Activated naive CD8-positive, alpha-beta T cell treated with anti-CD3 and anti-CD28 coated beads, Interleukin-2, amount 50 U/mL, for 24 hours (primary cell): ENCODE results near the gene ACSF2.
A peak's percentile ranks its signal among the peaks of the same experiment; 100 is the strongest.

Source experiments
- ATAC-seq: fragments of 150-1000 bp; cut with Tn5 transposase; one replicate; pipeline ENCODE4 v1.10.0; 2021
- DNase-seq: peaks from one replicate; pipeline ENCODE4 v3.0.0; 2021
- H3K27ac Mint-ChIP-seq: one replicate; pipeline ENCODE4 v1.8.0; 2021; ENCODE audit warnings: mild to moderate bottlenecking, mixed read lengths
- H3K27me3 Mint-ChIP-seq: one replicate; pipeline ENCODE4 v1.8.0; 2021; ENCODE audit warnings: mixed read lengths
- H3K36me3 Mint-ChIP-seq: one replicate; pipeline ENCODE4 v1.8.0; 2021; ENCODE audit warnings: low read depth, mixed read lengths
- H3K4me1 Mint-ChIP-seq: one replicate; pipeline ENCODE4 v1.8.0; 2021; ENCODE audit warnings: mixed read lengths
- H3K4me3 Mint-ChIP-seq: one replicate; pipeline ENCODE4 v1.8.0; 2021; ENCODE audit warnings: mild to moderate bottlenecking, moderate library complexity, mixed read lengths
- H3K9me3 Mint-ChIP-seq: one replicate; pipeline ENCODE4 v1.8.0; 2021; ENCODE audit warnings: mixed read lengths

The ACSF2 gene

DNA sequence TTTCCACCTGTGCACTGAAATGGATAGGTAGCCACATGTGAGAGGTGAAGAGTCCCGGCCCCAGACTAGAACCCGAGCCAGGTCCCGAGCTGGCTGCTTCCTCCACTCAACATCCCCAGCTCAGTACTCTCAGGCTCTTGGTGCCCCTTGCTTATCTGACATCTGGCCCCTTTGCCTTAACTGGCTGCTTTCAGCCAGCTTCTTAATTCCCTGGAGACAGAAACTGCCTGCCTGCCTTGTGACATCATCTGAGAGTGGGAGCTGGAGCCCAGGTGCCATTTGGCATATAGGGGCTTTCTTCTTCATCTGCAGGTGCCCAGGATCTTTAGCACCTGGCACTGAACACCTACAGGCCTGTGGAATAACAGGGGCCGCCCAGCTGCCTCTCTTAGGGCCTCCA is 33.7 kb downstream of the ACSF2 start:
- H3K4me1 Mint-ChIP-seq = no peaks in the 10 kb centered on the region
- H3K36me3 Mint-ChIP-seq = no peaks in the 10 kb centered on the region
- no peak for DNase-seq
- H3K27ac Mint-ChIP-seq = no peak overlapping the region
- H3K4me3 Mint-ChIP-seq = no peak overlapping the region
- no peak for ATAC-seq
- H3K9me3 Mint-ChIP-seq = no peaks in the 10 kb centered on the region
- H3K27me3 Mint-ChIP-seq = no peaks in the 10 kb centered on the region

DNA sequence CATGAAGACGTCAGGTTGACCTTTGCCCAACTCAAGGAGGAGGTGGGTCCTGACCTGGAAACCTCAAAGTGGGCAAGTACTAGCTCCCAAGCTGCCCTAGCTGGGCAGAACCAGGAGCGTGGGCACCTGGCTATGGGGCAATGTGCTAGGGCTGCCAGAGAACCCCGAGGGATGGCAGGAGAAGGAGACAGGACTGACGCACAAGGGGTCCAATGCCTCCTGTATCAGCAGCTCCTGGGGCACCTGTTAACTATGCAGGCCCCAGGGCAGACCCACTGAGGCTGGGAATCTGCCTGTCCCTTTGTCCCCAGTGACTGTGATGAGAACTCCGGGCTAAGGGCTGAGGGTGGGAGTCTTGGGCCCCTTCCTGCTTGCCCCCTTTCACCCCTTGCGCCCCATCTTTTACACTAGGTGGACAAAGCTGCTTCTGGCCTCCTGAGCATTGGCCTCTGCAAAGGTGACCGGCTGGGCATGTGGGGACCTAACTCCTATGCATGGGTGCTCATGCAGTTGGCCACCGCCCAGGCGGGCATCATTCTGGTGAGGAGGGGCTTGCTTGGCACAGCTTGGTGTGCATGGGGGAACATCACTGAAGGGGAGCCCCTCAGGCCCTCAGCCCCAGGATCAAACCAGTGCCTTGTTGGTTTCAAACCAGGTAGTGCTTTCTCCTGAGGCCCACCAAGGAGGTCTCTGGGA is 35.0 kb downstream of the ACSF2 start:
- Mint-ChIP-seq H3K27me3 (no peaks in the 10 kb centered on the region), H3K27ac (no peak overlapping the region), H3K36me3 (no peaks in the 10 kb centered on the region), H3K9me3 (no peaks in the 10 kb centered on the region), H3K4me1 (no peaks in the 10 kb centered on the region), H3K4me3 (no peak overlapping the region)
- ATAC-seq = no peak
- DNase-seq = no peak

GRCh38 chr17:50461550-50462132 is 35.6 kb downstream of the ACSF2 start:
- H3K4me1 Mint-ChIP-seq = no peaks in the 10 kb centered on the region
- H3K9me3 Mint-ChIP-seq = no peaks in the 10 kb centered on the region
- DNase-seq (no peak), ATAC-seq (no peak)
- H3K4me3 Mint-ChIP-seq = no peak overlapping the region
- no peak overlapping the region for H3K27ac Mint-ChIP-seq
- H3K36me3 Mint-ChIP-seq = no peaks in the 10 kb centered on the region
- no peaks in the 10 kb centered on the region for H3K27me3 Mint-ChIP-seq

GRCh38 chr17:50462446-50462845 is 36.4 kb downstream of the ACSF2 start:
- no peaks in the 10 kb centered on the region for H3K4me1 Mint-ChIP-seq
- ATAC-seq (no peak), DNase-seq (no peak)
- H3K36me3 Mint-ChIP-seq = no peaks in the 10 kb centered on the region
- peaks cover 6% of the 10 kb centered on the region for H3K27me3 Mint-ChIP-seq
- no peak overlapping the region for H3K27ac Mint-ChIP-seq
- no peak overlapping the region for H3K4me3 Mint-ChIP-seq
- H3K9me3 Mint-ChIP-seq = no peaks in the 10 kb centered on the region

- H3K36me3 Mint-ChIP-seq = no peaks in the 10 kb centered on the region
- no peak for DNase-seq
- H3K4me1 Mint-ChIP-seq = peaks cover 2% of the 10 kb centered on the region
- no peak overlapping the region for H3K4me3 Mint-ChIP-seq
- ATAC-seq = no peak
- H3K27ac Mint-ChIP-seq = no peak overlapping the region
- H3K9me3 Mint-ChIP-seq = no peaks in the 10 kb centered on the region
- H3K27me3 Mint-ChIP-seq = peaks cover 17% of the 10 kb centered on the region
These were observed 38.1 kb downstream of the ACSF2 start for GRCh38 chr17:50464121-50464520.

- Mint-ChIP-seq H3K27me3 (peaks cover 20% of the 10 kb centered on the region), H3K27ac (no peak overlapping the region), H3K9me3 (no peaks in the 10 kb centered on the region), H3K4me1 (peaks cover 2% of the 10 kb centered on the region), H3K4me3 (no peak overlapping the region), H3K36me3 (no peaks in the 10 kb centered on the region)
- DNase-seq (no peak), ATAC-seq (no peak)
These were observed 38.7 kb downstream of the ACSF2 start for GRCh38 chr17:50464736-50465135.

DNA sequence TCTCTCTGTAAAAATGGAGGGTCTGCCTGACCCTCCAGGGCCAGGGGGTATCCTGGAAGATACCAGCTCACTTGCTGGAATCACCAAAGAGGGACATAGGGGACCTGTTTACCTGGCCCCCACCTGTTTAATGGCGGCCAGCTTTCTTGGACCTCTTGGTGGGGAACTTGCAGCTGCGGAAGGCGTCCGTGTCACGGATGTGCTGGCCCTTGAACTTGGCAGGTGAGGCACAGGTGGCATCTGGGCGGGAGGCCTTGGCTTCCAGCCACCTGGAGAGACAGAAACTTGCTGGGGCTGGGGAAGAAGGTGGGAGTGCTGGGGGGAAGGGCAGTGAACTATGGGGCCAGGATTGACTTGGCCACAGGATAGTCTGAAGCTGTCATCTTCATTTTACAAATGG is 39.2 kb downstream of the ACSF2 start:
- ATAC-seq = no peak
- DNase-seq = no peak
- Mint-ChIP-seq H3K36me3 (no peaks in the 10 kb centered on the region), H3K4me3 (no peak overlapping the region), H3K27me3 (peaks cover 22% of the 10 kb centered on the region), H3K9me3 (no peaks in the 10 kb centered on the region), H3K27ac (no peak overlapping the region), H3K4me1 (peaks cover 2% of the 10 kb centered on the region)

GRCh38 chr17:50465635-50466034 is 39.6 kb downstream of the ACSF2 start:
- DNase-seq (no peak), ATAC-seq (no peak)
- no peaks in the 10 kb centered on the region for H3K36me3 Mint-ChIP-seq
- H3K9me3 Mint-ChIP-seq = no peaks in the 10 kb centered on the region
- H3K27me3 Mint-ChIP-seq = peaks cover 23% of the 10 kb centered on the region
- no peak overlapping the region for H3K4me3 Mint-ChIP-seq
- H3K27ac Mint-ChIP-seq = no peak overlapping the region
- H3K4me1 Mint-ChIP-seq = peaks cover 2% of the 10 kb centered on the region

- H3K4me1 Mint-ChIP-seq = peaks cover 2% of the 10 kb centered on the region
- peaks cover 25% of the 10 kb centered on the region for H3K27me3 Mint-ChIP-seq
- ATAC-seq = no peak
These were observed 40.5 kb downstream of the ACSF2 start for GRCh38 chr17:50466371-50467113.

GRCh38 chr17:50467114-50467854 is 41.3 kb downstream of the ACSF2 start:
- Mint-ChIP-seq H3K36me3 (no peaks in the 10 kb centered on the region), H3K27me3 (peaks cover 25% of the 10 kb centered on the region), H3K9me3 (no peaks in the 10 kb centered on the region), H3K4me1 (peaks cover 2% of the 10 kb centered on the region), H3K4me3 (no peak overlapping the region), H3K27ac (no peak overlapping the region)
- DNase-seq (no peak), ATAC-seq (no peak)

More at GRCh38 chr17:50466371-50467113, 40.5 kb downstream of the ACSF2 start:
- Mint-ChIP-seq H3K4me3 (no peak overlapping the region), H3K27ac (no peak overlapping the region), H3K9me3 (no peaks in the 10 kb centered on the region), H3K36me3 (no peaks in the 10 kb centered on the region)
- DNase-seq = no peak

DNA sequence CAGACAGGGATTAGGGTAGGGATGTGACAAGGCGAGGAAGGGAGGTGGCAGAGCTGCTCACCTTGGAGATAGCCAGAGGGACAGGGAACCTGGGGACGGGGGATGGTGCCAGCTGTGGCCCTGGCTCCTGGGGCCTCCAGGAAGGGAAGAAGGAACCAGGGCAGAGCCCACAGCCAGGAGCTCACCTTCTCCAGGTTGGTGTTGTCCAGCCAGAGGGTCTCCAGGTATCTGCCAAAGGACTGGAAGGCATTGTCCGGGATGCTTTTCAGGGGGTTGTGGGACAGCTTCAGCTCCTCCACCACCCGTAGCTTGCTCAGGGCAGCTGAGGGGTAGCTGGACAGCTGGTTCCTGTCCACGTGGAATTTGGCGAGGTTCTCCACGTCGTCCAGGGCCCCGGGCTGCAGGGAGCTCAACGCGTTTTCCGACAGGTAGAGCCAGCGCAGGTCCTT is 41.9 kb downstream of the ACSF2 start:
- H3K27me3 Mint-ChIP-seq = peaks cover 25% of the 10 kb centered on the region
- no peaks in the 10 kb centered on the region for H3K9me3 Mint-ChIP-seq
- H3K27ac Mint-ChIP-seq = no peak overlapping the region
- H3K36me3 Mint-ChIP-seq = no peaks in the 10 kb centered on the region
- DNase-seq (no peak), ATAC-seq (no peak)
- peaks cover 2% of the 10 kb centered on the region for H3K4me1 Mint-ChIP-seq
- no peak overlapping the region for H3K4me3 Mint-ChIP-seq

- Mint-ChIP-seq H3K27me3 (peaks cover 25% of the 10 kb centered on the region), H3K36me3 (no peaks in the 10 kb centered on the region), H3K27ac (no peak within 1 kb of the TSS), H3K4me1 (peaks cover 2% of the 10 kb centered on the region), H3K9me3 (no peaks in the 10 kb centered on the region), H3K4me3 (no peak within 1 kb of the TSS)
- DNase-seq (no peak), ATAC-seq (peak; percentile 23)
These were observed 42.5 kb downstream of the ACSF2 start, which contains the start of gene CHAD for GRCh38 chr17:50468304-50469207. TSS of gene CHAD (minus strand) at chr17:50468880. CDS start at chr17:50468813, 67 bp downstream.

DNA sequence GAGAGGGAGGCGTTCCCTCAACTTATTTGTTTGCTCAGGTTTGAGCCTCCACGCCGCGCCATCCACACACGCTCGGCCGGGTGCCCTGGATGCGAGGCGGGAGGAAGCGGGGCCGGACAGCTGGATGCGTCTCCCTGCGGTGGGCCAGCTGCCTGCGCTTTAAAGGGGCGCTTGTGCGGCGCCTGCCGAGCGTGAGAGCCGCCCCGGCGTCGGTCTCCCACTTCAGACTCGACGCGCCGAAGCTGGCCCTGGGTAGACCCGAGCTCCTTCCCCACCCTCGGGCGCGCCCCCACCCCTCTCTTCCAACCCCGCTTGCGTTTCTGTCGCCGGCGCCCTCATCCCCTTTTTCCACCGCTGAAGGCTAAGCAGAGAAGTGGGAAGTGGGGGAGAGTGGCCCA is 43.2 kb downstream of the ACSF2 start:
- H3K4me3 Mint-ChIP-seq = no peak overlapping the region
- DNase-seq (no peak), ATAC-seq (no peak)
- peaks cover 25% of the 10 kb centered on the region for H3K27me3 Mint-ChIP-seq
- peaks cover 2% of the 10 kb centered on the region for H3K4me1 Mint-ChIP-seq
- H3K36me3 Mint-ChIP-seq = no peaks in the 10 kb centered on the region
- H3K27ac Mint-ChIP-seq = no peak overlapping the region
- H3K9me3 Mint-ChIP-seq = no peaks in the 10 kb centered on the region
